Uterus (tissue), 2 donors: ENCODE measurements around the gene MCM3AP.

ENCODE experiments used
- POLR2A ChIP-seq, 2 donors: fragments of 450-650 bp; IDR thresholded peaks; one replicate each; pipeline ENCODE4 v1.6.1; 2016; ENCODE audit warnings: antibody characterized with exemption in 2 of 2, mild to moderate bottlenecking in 1 of 2, moderate library complexity in 1 of 2
- TF ChIP-seq, protein P1 (sequence below), 4 experiments: fragments of 200-600 bp in 2 of 4; fragments of 450-650 bp in 2 of 4; sonication (generic) in 2 of 4; IDR thresholded peaks; one replicate each; pipeline ENCODE4 v1.5.1; 2016 to 2019; ENCODE audit warnings: antibody characterized with exemption in 4 of 4, mild to moderate bottlenecking in 2 of 4, moderate library complexity in 1 of 4

DNA sequence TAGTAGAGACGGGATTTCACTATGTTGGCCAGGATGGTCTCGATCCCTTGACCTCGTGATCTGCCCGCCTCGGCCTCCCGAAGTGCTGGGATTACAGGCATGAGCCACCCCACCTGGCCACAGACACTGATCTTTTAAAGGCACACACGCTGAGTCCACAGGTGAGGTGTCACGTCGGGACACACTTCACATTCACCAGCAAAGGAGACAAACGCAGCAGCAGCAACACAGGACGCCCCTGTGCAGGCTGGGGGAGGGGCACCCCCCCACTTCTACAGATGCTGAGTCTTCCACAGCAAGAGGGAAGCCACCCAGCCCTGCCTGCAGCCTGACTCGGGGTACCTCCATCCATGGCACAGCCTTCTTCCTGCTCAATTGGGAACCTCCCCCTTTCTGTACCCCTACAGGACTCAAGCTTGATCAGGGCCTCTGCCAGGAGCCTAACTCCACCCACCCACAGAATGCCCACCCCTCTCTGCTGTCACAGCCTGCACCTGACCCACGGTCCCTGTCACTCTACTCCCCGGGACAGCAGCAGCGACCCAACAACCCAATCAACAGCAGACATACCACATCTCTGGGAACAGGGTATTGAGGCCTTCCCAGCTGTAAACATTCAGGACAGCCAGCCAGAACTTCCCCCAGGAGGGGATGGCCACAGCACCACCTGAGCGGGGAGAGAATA lies 66.4 kb downstream of the MCM3AP start:
- TF ChIP-seq, protein P1, sequence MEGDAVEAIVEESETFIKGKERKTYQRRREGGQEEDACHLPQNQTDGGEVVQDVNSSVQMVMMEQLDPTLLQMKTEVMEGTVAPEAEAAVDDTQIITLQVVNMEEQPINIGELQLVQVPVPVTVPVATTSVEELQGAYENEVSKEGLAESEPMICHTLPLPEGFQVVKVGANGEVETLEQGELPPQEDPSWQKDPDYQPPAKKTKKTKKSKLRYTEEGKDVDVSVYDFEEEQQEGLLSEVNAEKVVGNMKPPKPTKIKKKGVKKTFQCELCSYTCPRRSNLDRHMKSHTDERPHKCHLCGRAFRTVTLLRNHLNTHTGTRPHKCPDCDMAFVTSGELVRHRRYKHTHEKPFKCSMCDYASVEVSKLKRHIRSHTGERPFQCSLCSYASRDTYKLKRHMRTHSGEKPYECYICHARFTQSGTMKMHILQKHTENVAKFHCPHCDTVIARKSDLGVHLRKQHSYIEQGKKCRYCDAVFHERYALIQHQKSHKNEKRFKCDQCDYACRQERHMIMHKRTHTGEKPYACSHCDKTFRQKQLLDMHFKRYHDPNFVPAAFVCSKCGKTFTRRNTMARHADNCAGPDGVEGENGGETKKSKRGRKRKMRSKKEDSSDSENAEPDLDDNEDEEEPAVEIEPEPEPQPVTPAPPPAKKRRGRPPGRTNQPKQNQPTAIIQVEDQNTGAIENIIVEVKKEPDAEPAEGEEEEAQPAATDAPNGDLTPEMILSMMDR (IDR thresholded peaks at IDR 0.05): no peak
- TF ChIP-seq POLR2A (IDR thresholded peaks at IDR 0.05): no peak
